ENCODE results near the gene OR9A2.
"Not testable (repeated sequence)": the region's sequence is repeated elsewhere in the genome, so short reads cannot be mapped to it uniquely, and the experiment has no call there.

OR9A2 gene

GRCh38 chr7:143016996-143017395 lies 9.9 kb downstream of the OR9A2 start:
- no peak for DNase-seq (ENCODE audit: low read depth)

- DNase-seq (ENCODE audit: low read depth): no peak
Observed at GRCh38 chr7:143015926-143016490, 10.9 kb downstream of the OR9A2 start.

GRCh38 chr7:143015084-143015483 lies 11.8 kb downstream of the OR9A2 start:
- DNase-seq (ENCODE audit: low read depth): no peak

- DNase-seq (ENCODE audit: low read depth): peak; percentile 49
Observed at GRCh38 chr7:143013893-143014292, 13.0 kb downstream of the OR9A2 start.

GRCh38 chr7:143013473-143013872 lies 13.5 kb downstream of the OR9A2 start:
- DNase-seq (ENCODE audit: low read depth): no peak

GRCh38 chr7:143012409-143012808 lies 14.5 kb downstream of the OR9A2 start:
- DNase-seq (ENCODE audit: low read depth): no peak

- no peak for DNase-seq (ENCODE audit: low read depth)
Observed at GRCh38 chr7:143012001-143012400, 14.9 kb downstream of the OR9A2 start.

- DNase-seq (ENCODE audit: low read depth): no peak
Observed at GRCh38 chr7:143008007-143008901, 18.7 kb downstream of the OR9A2 start.

GRCh38 chr7:143005632-143006260 lies 21.2 kb downstream of the OR9A2 start:
- DNase-seq (ENCODE audit: low read depth): no peak

- no peak for DNase-seq (ENCODE audit: low read depth)
Observed at GRCh38 chr7:143003393-143004051, 23.4 kb downstream of the OR9A2 start.

GRCh38 chr7:143002898-143003297 lies 24.0 kb downstream of the OR9A2 start:
- DNase-seq (ENCODE audit: low read depth): no peak

GRCh38 chr7:143002106-143002505 lies 24.8 kb downstream of the OR9A2 start:
- DNase-seq (ENCODE audit: low read depth): no peak

GRCh38 chr7:143000648-143001047 lies 26.3 kb downstream of the OR9A2 start:
- no peak for DNase-seq (ENCODE audit: low read depth)

GRCh38 chr7:142999793-143000192 lies 27.1 kb downstream of the OR9A2 start:
- DNase-seq (ENCODE audit: low read depth): no peak

- DNase-seq (ENCODE audit: low read depth): no peak
Observed at GRCh38 chr7:142998966-142999365, 28.0 kb downstream of the OR9A2 start.

- no peak for DNase-seq (ENCODE audit: low read depth)
Observed at GRCh38 chr7:142997456-142997989, 29.4 kb downstream of the OR9A2 start.

- DNase-seq (ENCODE audit: low read depth): no peak
Observed at GRCh38 chr7:142992427-142992826, 34.5 kb downstream of the OR9A2 start.

- no peak for DNase-seq (ENCODE audit: low read depth)
Observed at GRCh38 chr7:142984297-142984696, 42.6 kb downstream of the OR9A2 start.

GRCh38 chr7:142983825-142984224 lies 43.1 kb downstream of the OR9A2 start:
- no peak for DNase-seq (ENCODE audit: low read depth)

- DNase-seq (ENCODE audit: low read depth): not testable (repeated sequence)
Observed at GRCh38 chr7:142978402-142978801, 48.5 kb downstream of the OR9A2 start.

All from HS-5 (cell line).